HEK293 (cell line): Measurements from ENCODE around the gene SLC25A14.

Experiments
- CTCF ChIA-PET: fragments of 350-600 bp; formaldehyde crosslinking; extraction: SDS; loops from one replicate; lab custom pipeline; 2021; ENCODE audit warnings: antibody characterized with exemption; lab: Yijun Ruan, JAX
- POLR2A ChIA-PET: fragments of 300-600 bp; formaldehyde crosslinking; extraction: SDS; loops from one replicate; lab custom pipeline; 2020; ENCODE audit warnings: antibody characterized with exemption, inconsistent platforms; lab: Yijun Ruan, JAX
- H3K27ac ChIP-seq: fragments of 200-500 bp; sonication (Bioruptor generic); 2 replicates; pipeline ENCODE4 v1.5.1; 2014; ENCODE audit warnings: low read depth, low read length, control low read depth, inconsistent platforms; ENCODE audit errors: extremely low read depth
- H3K36me3 ChIP-seq, 2 experiments: fragments of 200-500 bp in 1 of 2; sonication (Bioruptor generic) in 1 of 2; 1 replicate in 1 of 2; 2 replicates in 1 of 2; pipeline ENCODE4 v1.5.1; 2014 to 2017; ENCODE audit warnings: inconsistent platforms in 2 of 2, low read length in 2 of 2; ENCODE audit not compliant: control insufficient read depth in 2 of 2, insufficient read depth in 1 of 2
- H3K4me1 ChIP-seq: fragments of 200-500 bp; sonication (Bioruptor generic); 2 replicates; pipeline ENCODE4 v1.5.1; 2014; ENCODE audit warnings: mild to moderate bottlenecking, low read length, inconsistent platforms; ENCODE audit not compliant: control insufficient read depth, insufficient read depth
- H3K4me3 ChIP-seq: 2 replicates; pipeline ENCODE4 v1.5.1; 2011; ENCODE audit warnings: low read depth, mild to moderate bottlenecking, control low read depth, low read length, moderate library complexity
- H3K9me3 ChIP-seq: fragments of 200-500 bp; sonication (Bioruptor generic); 2 replicates; pipeline ENCODE4 v1.5.1; 2014; ENCODE audit warnings: low read depth, low read length, inconsistent platforms; ENCODE audit not compliant: control insufficient read depth, insufficient read depth
- CTCF ChIP-seq: fragments of 450-650 bp; formaldehyde crosslinking; IDR thresholded peaks from 2 replicates; pipeline ENCODE4 v1.5.1; 2016; ENCODE audit warnings: missing biosample characterization, missing genetic modification characterization
- EGR2 ChIP-seq: fragments of 450-650 bp; formaldehyde crosslinking; IDR thresholded peaks from 2 replicates; pipeline ENCODE4 v1.5.1; 2016; ENCODE audit warnings: low read depth, missing biosample characterization, missing genetic modification characterization
- FEZF1 ChIP-seq: fragments of 450-650 bp; formaldehyde crosslinking; IDR thresholded peaks from 2 replicates; pipeline ENCODE4 v1.5.1; 2016; ENCODE audit warnings: missing biosample characterization, missing genetic modification characterization
- HOXC10 ChIP-seq: sonication (generic); formaldehyde crosslinking; IDR thresholded peaks from 2 replicates; pipeline ENCODE4 v1.8.1; 2023; ENCODE audit warnings: mild to moderate bottlenecking, missing genetic modification reagents
- INSM2 ChIP-seq: fragments of 450-650 bp; formaldehyde crosslinking; IDR thresholded peaks from 2 replicates; pipeline ENCODE4 v1.5.1; 2016; ENCODE audit warnings: missing biosample characterization, missing genetic modification characterization
- KLF17 ChIP-seq: fragments of 450-650 bp; formaldehyde crosslinking; IDR thresholded peaks from 2 replicates; pipeline ENCODE4 v1.5.1; 2016; ENCODE audit warnings: missing biosample characterization, missing genetic modification characterization
- KLF7 ChIP-seq: fragments of 450-650 bp; formaldehyde crosslinking; IDR thresholded peaks from 2 replicates; pipeline ENCODE4 v1.5.1; 2016; ENCODE audit warnings: missing biosample characterization, missing genetic modification characterization, borderline replicate concordance
- SETDB1 ChIP-seq: IDR thresholded peaks from one replicate; pipeline ENCODE4 v1.6.1; 2017; ENCODE audit warnings: mild to moderate bottlenecking, low read length, moderate library complexity, mixed read lengths; ENCODE audit not compliant: insufficient read length
- ZBTB17 ChIP-seq: fragments of 450-650 bp; formaldehyde crosslinking; IDR thresholded peaks from 2 replicates; pipeline ENCODE4 v1.5.1; 2016; ENCODE audit warnings: missing biosample characterization, missing genetic modification characterization
- ZNF202 ChIP-seq: fragments of 450-650 bp; formaldehyde crosslinking; IDR thresholded peaks from 2 replicates; pipeline ENCODE4 v1.5.1; 2016; ENCODE audit warnings: missing biosample characterization, missing genetic modification characterization, borderline replicate concordance
- ZNF302 ChIP-seq: fragments of 450-650 bp; formaldehyde crosslinking; IDR thresholded peaks from 2 replicates; pipeline ENCODE4 v1.5.1; 2016; ENCODE audit warnings: missing biosample characterization, missing genetic modification characterization, low read depth
- ZNF366 ChIP-seq: fragments of 450-650 bp; formaldehyde crosslinking; conservative IDR thresholded peaks from 2 replicates; pipeline ENCODE4 v1.5.1; 2016; ENCODE audit warnings: missing biosample characterization, missing genetic modification characterization
- ZNF398 ChIP-seq: fragments of 450-650 bp; formaldehyde crosslinking; IDR thresholded peaks from 2 replicates; pipeline ENCODE4 v1.5.1; 2017; ENCODE audit warnings: missing biosample characterization, missing genetic modification characterization
- ZNF423 ChIP-seq: fragments of 450-650 bp; formaldehyde crosslinking; IDR thresholded peaks from 2 replicates; pipeline ENCODE4 v1.5.1; 2016; ENCODE audit warnings: missing biosample characterization, missing genetic modification characterization
- ZNF48 ChIP-seq: fragments of 450-650 bp; formaldehyde crosslinking; IDR thresholded peaks from 2 replicates; pipeline ENCODE4 v1.5.1; 2016; ENCODE audit warnings: missing biosample characterization, missing genetic modification characterization
- ZNF521 ChIP-seq: fragments of 450-650 bp; formaldehyde crosslinking; IDR thresholded peaks from 2 replicates; pipeline ENCODE4 v1.5.1; 2017; ENCODE audit warnings: missing biosample characterization, mild to moderate bottlenecking, missing genetic modification characterization
- ZNF530 ChIP-seq: fragments of 450-650 bp; formaldehyde crosslinking; IDR thresholded peaks from 2 replicates; pipeline ENCODE4 v1.5.1; 2016; ENCODE audit warnings: low read depth, missing biosample characterization, missing genetic modification characterization
- ZNF549 ChIP-seq: fragments of 450-650 bp; IDR thresholded peaks from 2 replicates; pipeline ENCODE4 v1.5.1; 2018; ENCODE audit warnings: missing biosample characterization, missing genetic modification characterization, mild to moderate bottlenecking, inconsistent platforms, moderate library complexity
- ZNF558 ChIP-seq: fragments of 450-650 bp; formaldehyde crosslinking; IDR thresholded peaks from 2 replicates; pipeline ENCODE4 v1.5.1; 2016; ENCODE audit warnings: missing biosample characterization, missing genetic modification characterization
- ZNF639 ChIP-seq: fragments of 450-650 bp; formaldehyde crosslinking; IDR thresholded peaks from 2 replicates; pipeline ENCODE4 v1.5.1; 2016; ENCODE audit warnings: missing biosample characterization, missing genetic modification characterization
- ZNF704 ChIP-seq: fragments of 450-650 bp; formaldehyde crosslinking; IDR thresholded peaks from 2 replicates; pipeline ENCODE4 v1.5.1; 2016; ENCODE audit warnings: missing biosample characterization, missing genetic modification characterization
- ZNF791 ChIP-seq: fragments of 450-650 bp; formaldehyde crosslinking; IDR thresholded peaks from 2 replicates; pipeline ENCODE4 v1.5.1; 2016; ENCODE audit warnings: missing biosample characterization, missing genetic modification characterization
- ZNF792 ChIP-seq: fragments of 450-650 bp; formaldehyde crosslinking; IDR thresholded peaks from 2 replicates; pipeline ENCODE4 v1.5.1; 2016; ENCODE audit warnings: missing biosample characterization, missing genetic modification characterization
- ZSCAN30 ChIP-seq: fragments of 450-650 bp; IDR thresholded peaks from 2 replicates; pipeline ENCODE4 v1.5.1; 2018; ENCODE audit warnings: missing biosample characterization, mild to moderate bottlenecking, missing genetic modification characterization, moderate library complexity
- ZSCAN5A ChIP-seq: fragments of 450-650 bp; formaldehyde crosslinking; IDR thresholded peaks from 2 replicates; pipeline ENCODE4 v1.5.1; 2016; ENCODE audit warnings: missing biosample characterization, missing genetic modification characterization

SLC25A14 gene

GRCh38 chrX:130418740-130419139, 79.0 kb downstream of the SLC25A14 start:
- Histone ChIP-seq H3K9me3 (no peaks in the 10 kb centered on the region), H3K27ac (no peak overlapping the region), H3K36me3 (peaks cover 2 to 14% of the 10 kb centered on the region in 2 experiments; a peak in 2 of 3 replicates), H3K4me1 (no peaks in the 10 kb centered on the region), H3K4me3 (no peak overlapping the region)
- POLR2A ChIA-PET: no interaction called here
- CTCF ChIA-PET: no interaction called here
- TF ChIP-seq ZNF792 (tag by site-specific recombination) (no peak), ZNF704 (no peak), ZSCAN5A (tag by site-specific recombination) (no peak), ZNF530 (tag by site-specific recombination) (no peak), ZNF791 (tag by site-specific recombination) (no peak)

- POLR2A ChIA-PET: no interaction called here
- CTCF ChIA-PET: no interaction called here
Measured at GRCh38 chrX:130419263-130419662, 79.5 kb downstream of the SLC25A14 start.

More at GRCh38 chrX:130419263-130419662, 79.5 kb downstream of the SLC25A14 start:
- TF ChIP-seq ZNF398 (tag by site-specific recombination) (no peak), INSM2 (tag by site-specific recombination) (no peak), SETDB1 (no peak), KLF17 (tag by site-specific recombination) (no peak), ZBTB17 (no peak), KLF7 (tag by site-specific recombination) (no peak), FEZF1 (tag by site-specific recombination) (no peak), EGR2 (no peak), ZSCAN30 (no peak), ZNF549 (tag by site-specific recombination) (no peak), ZNF558 (no peak), ZNF202 (tag by site-specific recombination) (no peak), ZNF521 (tag by site-specific recombination) (no peak), ZNF48 (tag by site-specific recombination) (no peak), HOXC10 (CRISPR knock-in tag) (no peak), ZNF366 (no peak), ZNF423 (tag by site-specific recombination) (no peak), CTCF (tag by site-specific recombination) (no peak), ZNF302 (tag by site-specific recombination) (no peak), ZNF639 (tag by site-specific recombination) (no peak)
- peaks cover 0 to 10% of the 10 kb centered on the region in 2 experiments; a peak in 1 of 3 replicates for H3K36me3 ChIP-seq
- H3K9me3 ChIP-seq: no peaks in the 10 kb centered on the region
- no peak overlapping the region for H3K27ac ChIP-seq
- H3K4me3 ChIP-seq: no peak overlapping the region
- no peaks in the 10 kb centered on the region for H3K4me1 ChIP-seq
